ENCODE measurements around the gene DPF3.
"Not testable (repeated sequence)": the region's sequence is repeated elsewhere in the genome, so short reads cannot be mapped to it uniquely, and the experiment has no call there.

DPF3 gene

GRCh38 chr14:72880820-72881219, 13.1 kb downstream of the DPF3 start:
- no peak for DNase-seq (ENCODE audit: low spot score)

- DNase-seq (ENCODE audit: low spot score): no peak
Observed at GRCh38 chr14:72880164-72880563, 13.7 kb downstream of the DPF3 start.

- no peak for DNase-seq (ENCODE audit: low spot score)
Observed at GRCh38 chr14:72879431-72879830, 14.5 kb downstream of the DPF3 start.

- no peak for DNase-seq (ENCODE audit: low spot score)
Observed at GRCh38 chr14:72878746-72879145, 15.2 kb downstream of the DPF3 start.

- DNase-seq (ENCODE audit: low spot score): no peak
Observed at GRCh38 chr14:72876710-72877063, 17.2 kb downstream of the DPF3 start.

- no peak for DNase-seq (ENCODE audit: low spot score)
Observed at GRCh38 chr14:72876005-72876709, 17.7 kb downstream of the DPF3 start.

GRCh38 chr14:72870878-72871277, 23.0 kb downstream of the DPF3 start:
- not testable (repeated sequence) for DNase-seq (ENCODE audit: low spot score)

GRCh38 chr14:72869407-72870329, 24.2 kb downstream of the DPF3 start:
- no peak for DNase-seq (ENCODE audit: low spot score)

- no peak for DNase-seq (ENCODE audit: low spot score)
Observed at GRCh38 chr14:72868500-72868899, 25.4 kb downstream of the DPF3 start.

- no peak for DNase-seq (ENCODE audit: low spot score)
Observed at GRCh38 chr14:72864712-72865365, 29.1 kb downstream of the DPF3 start.

GRCh38 chr14:72863216-72864006, 30.5 kb downstream of the DPF3 start:
- DNase-seq (ENCODE audit: low spot score): no peak

- DNase-seq (ENCODE audit: low spot score): no peak
Observed at GRCh38 chr14:72856530-72857266, 37.2 kb downstream of the DPF3 start.

GRCh38 chr14:72855913-72856312, 38.0 kb downstream of the DPF3 start:
- peak; percentile 8 for DNase-seq (ENCODE audit: low spot score)

GRCh38 chr14:72852194-72852593, 41.7 kb downstream of the DPF3 start:
- no peak for DNase-seq (ENCODE audit: low spot score)

GRCh38 chr14:72851635-72852034, 42.3 kb downstream of the DPF3 start:
- DNase-seq (ENCODE audit: low spot score): no peak

- no peak for DNase-seq (ENCODE audit: low spot score)
Observed at GRCh38 chr14:72850360-72850759, 43.5 kb downstream of the DPF3 start.

- no peak for DNase-seq (ENCODE audit: low spot score)
Observed at GRCh38 chr14:72849222-72849621, 44.7 kb downstream of the DPF3 start.

GRCh38 chr14:72847721-72848120, 46.2 kb downstream of the DPF3 start:
- no peak for DNase-seq (ENCODE audit: low spot score)

GRCh38 chr14:72845683-72846082, 48.2 kb downstream of the DPF3 start:
- DNase-seq (ENCODE audit: low spot score): no peak

- DNase-seq (ENCODE audit: low spot score): no peak
Observed at GRCh38 chr14:72845196-72845595, 48.7 kb downstream of the DPF3 start.

GRCh38 chr14:72844524-72844923, 49.4 kb downstream of the DPF3 start:
- DNase-seq (ENCODE audit: low spot score): no peak
